H1 (cell line): ENCODE results near the gene CTBP2. TPM values are rescaled to one million over a fixed set of nuclear protein-coding genes. Genes with fewer than 3 reads are reported as not detected.
A peak's percentile ranks its signal among the peaks of the same experiment; 100 is the strongest.

Source experiments
- CTCF ChIA-PET: fragments of 300-600 bp; sonication (Branson Sonifier 250); formaldehyde crosslinking; loops from one replicate; lab custom pipeline; 2021; ENCODE audit not compliant: partially characterized antibody; lab: Charles Lee
- POLR2A ChIA-PET: fragments of 300-600 bp; sonication (Branson Sonifier 250); formaldehyde crosslinking; loops from one replicate; lab custom pipeline; 2021; ENCODE audit warnings: inconsistent platforms; ENCODE audit not compliant: partially characterized antibody; lab: Charles Lee
- DNase-seq, 2 experiments: peaks; one replicate each; pipeline versions ENCODE4 v3.0.0 to v3.0.0-alpha.2; 2010 to 2022; ENCODE audit warnings: low spot score in 2 of 2, low read depth in 1 of 2, mixed read lengths in 1 of 2
- FAIRE-seq: peaks from 2 replicates; lab custom pipeline; 2011; peaks lifted over from hg19 to GRCh38; lab: Jason Lieb, UNC
- H2AFZ ChIP-seq: 2 replicates; pipeline ENCODE4 v1.8.1; 2012; ENCODE audit warnings: low read length, inconsistent platforms
- H2AK5ac ChIP-seq: 2 replicates; pipeline ENCODE4 v1.6.1; 2013; ENCODE audit warnings: low read depth, low read length
- H2BK120ac ChIP-seq: replicated peaks from 2 replicates; pipeline ENCODE3; 2013; ENCODE audit warnings: low read depth, low read length, inconsistent platforms
- H2BK12ac ChIP-seq: 2 replicates; pipeline ENCODE4 v1.6.1; 2013; ENCODE audit warnings: low read depth, low read length
- H2BK15ac ChIP-seq: 2 replicates; pipeline ENCODE4 v1.6.1; 2013; ENCODE audit warnings: low read length
- H2BK20ac ChIP-seq: 2 replicates; pipeline ENCODE4 v1.6.1; 2013; ENCODE audit warnings: low read length
- H2BK5ac ChIP-seq: 2 replicates; pipeline ENCODE4 v1.6.1; 2013; ENCODE audit warnings: low read depth, low read length
- H3K14ac ChIP-seq: 2 replicates; pipeline ENCODE4 v1.6.1; 2013; ENCODE audit warnings: inconsistent platforms; ENCODE audit not compliant: insufficient read length
- H3K18ac ChIP-seq: 2 replicates; pipeline ENCODE4 v1.6.1; 2013; ENCODE audit warnings: low read length; ENCODE audit errors: extremely low read depth
- H3K23ac ChIP-seq: 2 replicates; pipeline ENCODE4 v1.6.1; 2013; ENCODE audit warnings: inconsistent platforms; ENCODE audit not compliant: insufficient read length
- H3K23me2 ChIP-seq: 2 replicates; pipeline ENCODE4 v1.6.1; 2013; ENCODE audit warnings: low read depth, low read length
- H3K27ac ChIP-seq: 2 replicates; pipeline ENCODE4 v1.6.1; 2011; ENCODE audit warnings: low read depth, low read length, inconsistent platforms
- H3K27me3 ChIP-seq, 4 experiments: replicated peaks in 1 of 4; 1 replicate in 1 of 4; 2 replicates in 3 of 4; pipeline versions ENCODE4 v1.6.1 to v1.8.1; 2011 to 2013; ENCODE audit warnings: low read length in 3 of 4, mild to moderate bottlenecking in 3 of 4, inconsistent platforms in 2 of 4, mixed read lengths in 2 of 4, moderate library complexity in 1 of 4; ENCODE audit not compliant: control insufficient read depth in 3 of 4, insufficient read depth in 3 of 4; ENCODE audit errors: extremely low read depth in 1 of 4
- H3K36me3 ChIP-seq, 4 experiments: 2 replicates each; pipeline versions ENCODE4 v1.6.1 to v1.8.1; 2011 to 2013; ENCODE audit warnings: mild to moderate bottlenecking in 4 of 4, low read length in 3 of 4, moderate library complexity in 2 of 4, control low read depth in 1 of 4, inconsistent platforms in 1 of 4; ENCODE audit not compliant: insufficient read depth in 4 of 4, control insufficient read depth in 2 of 4
- H3K4ac ChIP-seq: replicated peaks from 2 replicates; pipeline ENCODE3; 2013; ENCODE audit warnings: low read length, low read depth, mixed read lengths, inconsistent platforms; ENCODE audit not compliant: insufficient read length
- H3K4me1 ChIP-seq, 4 experiments: replicated peaks in 1 of 4; 1 replicate in 1 of 4; 2 replicates in 3 of 4; pipeline versions ENCODE4 v1.6.1 to v1.8.1; 2011 to 2013; ENCODE audit warnings: low read length in 3 of 4, inconsistent platforms in 2 of 4, mixed read lengths in 1 of 4; ENCODE audit not compliant: insufficient read depth in 4 of 4, control insufficient read depth in 3 of 4
- H3K4me2 ChIP-seq, 2 experiments: 2 replicates each; pipeline versions ENCODE4 v1.6.1 to v1.8.1; 2011 to 2013; ENCODE audit warnings: low read depth in 2 of 2, low read length in 2 of 2, control low read depth in 1 of 2, inconsistent platforms in 1 of 2, mild to moderate bottlenecking in 1 of 2; ENCODE audit not compliant: insufficient read depth in 1 of 2
- H3K4me3 ChIP-seq, 4 experiments: fragments of 200-600, 300-600 bp in 1 of 4; sonication (generic), shearing (Covaris generic), sonication (Bioruptor Twin) in 1 of 4; 2 replicates each; pipeline versions ENCODE4 v1.5.1 to v1.8.1; 2011 to 2016; ENCODE audit warnings: low read length in 4 of 4, low read depth in 3 of 4, control low read depth in 2 of 4, inconsistent platforms in 2 of 4, mild to moderate bottlenecking in 2 of 4, mixed read lengths in 1 of 4, moderate library complexity in 1 of 4; ENCODE audit not compliant: insufficient read depth in 2 of 4; ENCODE audit errors: extremely low read depth in 1 of 4
- H3K56ac ChIP-seq: replicated peaks from 2 replicates; pipeline ENCODE3; 2013; ENCODE audit warnings: low read depth, mild to moderate bottlenecking, mixed read lengths, low read length, inconsistent platforms; ENCODE audit not compliant: insufficient read length
- H3K79me1 ChIP-seq: 2 replicates; pipeline ENCODE4 v1.6.1; 2013; ENCODE audit warnings: low read depth, low read length, control low read depth
- H3K79me2 ChIP-seq, 2 experiments: 2 replicates each; pipeline versions ENCODE4 v1.6.1 to v1.8.1; 2012 to 2013; ENCODE audit warnings: low read length in 2 of 2, mild to moderate bottlenecking in 2 of 2, inconsistent platforms in 1 of 2; ENCODE audit not compliant: insufficient read depth in 2 of 2, control insufficient read depth in 1 of 2
- H3K9ac ChIP-seq, 4 experiments: replicated peaks in 1 of 4; 1 replicate in 1 of 4; 2 replicates in 3 of 4; pipeline versions ENCODE4 v1.6.1 to v1.8.1; 2011 to 2013; ENCODE audit warnings: low read depth in 3 of 4, low read length in 3 of 4, control low read depth in 2 of 4, mild to moderate bottlenecking in 2 of 4, moderate library complexity in 2 of 4, inconsistent platforms in 1 of 4; ENCODE audit errors: extremely low read depth in 1 of 4
- H3K9me3 ChIP-seq, 2 experiments: 2 replicates each; pipeline versions ENCODE4 v1.6.1 to v1.8.1; 2012 to 2013; ENCODE audit warnings: mild to moderate bottlenecking in 2 of 2, moderate library complexity in 2 of 2, control low read depth in 1 of 2, inconsistent platforms in 1 of 2, low read depth in 1 of 2, low read length in 1 of 2, mixed read lengths in 1 of 2; ENCODE audit not compliant: insufficient read depth in 2 of 2
- H4K20me1 ChIP-seq, 2 experiments: replicated peaks in 1 of 2; 2 replicates each; pipeline versions ENCODE3 to v1.8.1; 2011 to 2013; ENCODE audit warnings: inconsistent platforms in 2 of 2, low read length in 2 of 2, mild to moderate bottlenecking in 1 of 2; ENCODE audit not compliant: insufficient read depth in 2 of 2, control insufficient read depth in 1 of 2
- H4K5ac ChIP-seq: 2 replicates; pipeline ENCODE4 v1.6.1; 2013; ENCODE audit warnings: low read length, low read depth, mixed read lengths, inconsistent platforms; ENCODE audit not compliant: insufficient read length
- H4K8ac ChIP-seq: 2 replicates; pipeline ENCODE4 v1.8.0; 2013; ENCODE audit warnings: mild to moderate bottlenecking, moderate library complexity, low read length, inconsistent platforms; ENCODE audit not compliant: insufficient read depth; ENCODE audit errors: extremely low read depth
- H4K91ac ChIP-seq: replicated peaks from 2 replicates; pipeline ENCODE3; 2013; ENCODE audit warnings: low read length, mixed read lengths, inconsistent platforms; ENCODE audit not compliant: insufficient read length
- CEBPB ChIP-seq: IDR thresholded peaks from 2 replicates; pipeline ENCODE4 v1.6.1; 2012; ENCODE audit warnings: low read depth, low read length
- POU5F1 ChIP-seq: IDR thresholded peaks from 2 replicates; pipeline ENCODE4 v1.6.1; 2011; ENCODE audit warnings: low read depth, mild to moderate bottlenecking, low read length, moderate library complexity
- RBBP5 ChIP-seq: IDR thresholded peaks from 2 replicates; pipeline ENCODE4 v1.7.1; 2012; ENCODE audit warnings: low read depth, mild to moderate bottlenecking, inconsistent platforms, low read length, moderate library complexity, borderline replicate concordance
- WGBS, 2 experiments: shearing (Covaris generic) in 1 of 2; methylation state at CpG; one replicate each; pipeline versions ENCODE4 v1.1.6 to v1.1.7; 2013 to 2015; ENCODE audit warnings: low lambda C conversion rate in 2 of 2, mixed read lengths in 2 of 2, inconsistent platforms in 1 of 2, low coverage in 1 of 2, missing lambda C conversion rate in 1 of 2; ENCODE audit not compliant: insufficient replicate concordance in 2 of 2, insufficient coverage in 1 of 2, insufficient read length in 1 of 2; ENCODE audit errors: extremely low coverage in 1 of 2, missing lambda C conversion rate in 1 of 2; 5-methylcytosine and 5-hydroxymethylcytosine counted together
- polyA plus RNA-seq, 7 experiments: library from polyadenylated mRNA; depleted of rRNA in 3 of 7; stranded (reverse) in 5 of 7; unstranded in 2 of 7; fragments of >200 nt in 5 of 7; fragments of 200-250 nt in 2 of 7; gene quantifications; 1 replicate in 5 of 7; 2 replicates in 1 of 7; 4 replicates in 1 of 7; pipeline versions ENCODE4 v1.2.1 to v1.2.3, GENCODE V29; 2011 to 2013; ENCODE audit warnings: missing spikeins in 2 of 7, mixed read lengths in 2 of 7
- total RNA-seq: library from RNA; stranded (reverse); fragmentation: NEBNext Ultra II Directional; extraction: Animal tissue kit (Norgen Biotek cat#: 25700); gene quantifications from 2 replicates; pipeline ENCODE4 v1.2.1, GENCODE V29; 2021
- TF ChIP-seq, protein P1 (sequence below): IDR thresholded peaks from 2 replicates; pipeline ENCODE4 v1.6.1; 2012; ENCODE audit warnings: inconsistent platforms

Gene CTBP2
- total and polyA plus RNA-seq, 2 of the 8 experiments (the other 6 are each of a cell fraction or from before 2014, with no cell fraction given) = 208 to 221 TPM

DNA sequence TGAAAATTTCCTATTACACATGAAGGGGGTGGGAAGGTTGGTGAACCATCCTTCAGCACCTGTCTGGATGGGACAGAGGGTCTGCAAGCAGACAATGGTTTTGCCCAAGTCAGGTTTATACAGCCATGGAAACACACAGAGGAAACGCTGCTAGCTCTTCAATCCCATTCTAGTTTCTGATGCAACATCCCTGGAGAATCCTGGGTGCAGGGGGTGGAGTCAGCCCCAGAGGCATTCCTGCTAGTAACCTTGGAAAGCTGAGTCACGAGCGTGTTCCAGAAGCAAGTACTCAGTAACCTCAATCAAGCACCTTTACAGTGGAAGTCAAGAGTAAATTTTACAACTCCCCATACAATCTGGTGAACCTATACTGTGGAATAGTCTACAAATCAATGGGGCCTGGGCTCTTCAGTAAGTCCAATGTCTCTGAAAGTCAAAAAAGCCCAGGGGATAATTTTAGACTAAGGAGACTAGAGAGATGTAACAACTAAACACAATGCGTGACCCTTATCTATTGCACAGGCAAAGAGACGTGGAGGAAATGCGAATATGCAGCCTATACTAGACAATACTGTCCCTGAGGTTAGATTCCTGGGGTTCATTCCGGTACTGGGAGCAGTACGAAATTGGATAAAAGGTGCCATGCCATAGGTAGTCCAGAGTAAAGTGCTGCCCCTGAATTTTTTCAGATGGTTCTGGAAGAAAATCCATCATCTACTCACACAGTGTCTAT is 123.1 kb downstream of the CTBP2 start:
- Histone ChIP-seq H3K4me2 (peak overlapping the region in 1 of 2 experiments; percentile 17; a peak in 1 of 4 replicates), H2AFZ (no peak overlapping the region), H3K56ac (no peak overlapping the region), H2BK15ac (no peak overlapping the region), H3K18ac (no peak overlapping the region), H2BK5ac (peak overlapping the region; percentile 28), H3K27ac (no peak overlapping the region), H2BK120ac (no peak overlapping the region), H3K27me3 (no peaks in the 10 kb centered on the region), H3K79me2 (peaks cover 9 to 97% of the 10 kb centered on the region in 2 experiments), H2BK12ac (no peak overlapping the region), H3K9me3 (no peaks in the 10 kb centered on the region), H4K91ac (no peak overlapping the region), H3K23ac (no peak overlapping the region), H3K79me1 (peaks cover 40% of the 10 kb centered on the region), H4K5ac (no peak overlapping the region), H3K9ac (no peak overlapping the region), H4K8ac (no peak overlapping the region), H3K14ac (no peak overlapping the region), H2BK20ac (no peak overlapping the region), H3K4me3 (no peak overlapping the region), H2AK5ac (no peak overlapping the region; the same call in 1 of the 2 replicates), H3K4me1 (peaks cover 4 to 35% (median 24%) of the 10 kb centered on the region in 4 experiments), H4K20me1 (peaks cover 34 to 42% of the 10 kb centered on the region in 2 experiments), H3K23me2 (no peaks in the 10 kb centered on the region; the same call in 1 of the 2 replicates), H3K4ac (no peak overlapping the region), H3K36me3 (peaks cover 0 to 53% (median 8%) of the 10 kb centered on the region in 4 experiments; a peak in 7 of 8 replicates)
- CTCF ChIA-PET = interaction anchor here (0.5 to 4.1 kb wide), 6 partner anchors 11 to 96 kb away, joined by 3 to 29 read pairs (median 4); no protein-coding TSS in a partner anchor
- TF ChIP-seq, protein P1, sequence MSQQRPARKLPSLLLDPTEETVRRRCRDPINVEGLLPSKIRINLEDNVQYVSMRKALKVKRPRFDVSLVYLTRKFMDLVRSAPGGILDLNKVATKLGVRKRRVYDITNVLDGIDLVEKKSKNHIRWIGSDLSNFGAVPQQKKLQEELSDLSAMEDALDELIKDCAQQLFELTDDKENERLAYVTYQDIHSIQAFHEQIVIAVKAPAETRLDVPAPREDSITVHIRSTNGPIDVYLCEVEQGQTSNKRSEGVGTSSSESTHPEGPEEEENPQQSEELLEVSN = no peak
- TF ChIP-seq POU5F1 = no peak
- peak; percentile 49; the same call in 1 of the 2 replicates for TF ChIP-seq CEBPB
- TF ChIP-seq RBBP5 = no peak
- DNase-seq (no peak), FAIRE-seq (no peak)
- WGBS, 2 experiments = 84% methylated on average over 8 of the region's 8 CpGs; no CpG with 5 or more reads in 1 of the 2 experiments
- POLR2A ChIA-PET = interaction anchor here (0.7 to 2.1 kb wide), 3 partner anchors 8 to 78 kb away, joined by 5 to 10 read pairs (median 5); no protein-coding TSS in a partner anchor
